Body of pancreas (tissue), 4 donors: Measurements from ENCODE around the gene CYREN.

ENCODE experiments used
- POLR2A ChIP-seq, 3 donors: fragments of 450-650 bp; IDR thresholded peaks; one replicate each; pipeline ENCODE4 v1.6.1; 2016; ENCODE audit warnings: antibody characterized with exemption in 3 of 3, mild to moderate bottlenecking in 2 of 3
- TF ChIP-seq, protein P1 (sequence below), 7 experiments: fragments of 450-650 bp in 4 of 7; fragments of 200-600 bp in 3 of 7; sonication (generic) in 3 of 7; IDR thresholded peaks; one replicate each; pipeline ENCODE4 v1.5.1; 2016 to 2019; ENCODE audit warnings: antibody characterized with exemption in 7 of 7

DNA sequence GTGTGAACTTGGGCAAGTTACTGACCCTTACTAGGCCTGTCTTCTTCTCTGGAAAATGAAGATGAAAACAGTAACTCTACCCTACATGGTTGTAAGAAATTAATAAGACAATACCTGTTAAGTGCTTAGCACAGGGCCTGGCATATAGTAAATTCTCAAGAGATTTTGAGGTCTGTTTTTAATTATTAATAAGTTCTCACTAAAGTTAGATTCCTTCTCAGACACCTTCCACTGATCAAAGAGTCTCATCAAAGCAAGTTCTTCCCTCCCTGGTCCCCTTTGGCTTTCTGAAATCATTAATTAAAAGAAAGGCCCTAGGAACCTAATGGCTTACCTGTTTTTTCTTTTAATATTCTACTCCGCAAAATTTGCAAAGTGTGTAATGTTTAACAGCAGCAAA is 18.1 kb downstream of the CYREN start:
- TF ChIP-seq, protein P1, sequence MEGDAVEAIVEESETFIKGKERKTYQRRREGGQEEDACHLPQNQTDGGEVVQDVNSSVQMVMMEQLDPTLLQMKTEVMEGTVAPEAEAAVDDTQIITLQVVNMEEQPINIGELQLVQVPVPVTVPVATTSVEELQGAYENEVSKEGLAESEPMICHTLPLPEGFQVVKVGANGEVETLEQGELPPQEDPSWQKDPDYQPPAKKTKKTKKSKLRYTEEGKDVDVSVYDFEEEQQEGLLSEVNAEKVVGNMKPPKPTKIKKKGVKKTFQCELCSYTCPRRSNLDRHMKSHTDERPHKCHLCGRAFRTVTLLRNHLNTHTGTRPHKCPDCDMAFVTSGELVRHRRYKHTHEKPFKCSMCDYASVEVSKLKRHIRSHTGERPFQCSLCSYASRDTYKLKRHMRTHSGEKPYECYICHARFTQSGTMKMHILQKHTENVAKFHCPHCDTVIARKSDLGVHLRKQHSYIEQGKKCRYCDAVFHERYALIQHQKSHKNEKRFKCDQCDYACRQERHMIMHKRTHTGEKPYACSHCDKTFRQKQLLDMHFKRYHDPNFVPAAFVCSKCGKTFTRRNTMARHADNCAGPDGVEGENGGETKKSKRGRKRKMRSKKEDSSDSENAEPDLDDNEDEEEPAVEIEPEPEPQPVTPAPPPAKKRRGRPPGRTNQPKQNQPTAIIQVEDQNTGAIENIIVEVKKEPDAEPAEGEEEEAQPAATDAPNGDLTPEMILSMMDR (IDR thresholded peaks at IDR 0.05): no peak
- TF ChIP-seq POLR2A (IDR thresholded peaks at IDR 0.05): no peak
